OCI-M1 (cell line): ENCODE results near the gene ZDHHC11.
"Not testable (repeated sequence)": the region's sequence is repeated elsewhere in the genome, so short reads cannot be mapped to it uniquely, and the experiment has no call there.

Experiments used
- DNase-seq: peaks from one replicate; lab custom pipeline; 2025; lab: John Stamatoyannopoulos, UW

The ZDHHC11 gene

DNA sequence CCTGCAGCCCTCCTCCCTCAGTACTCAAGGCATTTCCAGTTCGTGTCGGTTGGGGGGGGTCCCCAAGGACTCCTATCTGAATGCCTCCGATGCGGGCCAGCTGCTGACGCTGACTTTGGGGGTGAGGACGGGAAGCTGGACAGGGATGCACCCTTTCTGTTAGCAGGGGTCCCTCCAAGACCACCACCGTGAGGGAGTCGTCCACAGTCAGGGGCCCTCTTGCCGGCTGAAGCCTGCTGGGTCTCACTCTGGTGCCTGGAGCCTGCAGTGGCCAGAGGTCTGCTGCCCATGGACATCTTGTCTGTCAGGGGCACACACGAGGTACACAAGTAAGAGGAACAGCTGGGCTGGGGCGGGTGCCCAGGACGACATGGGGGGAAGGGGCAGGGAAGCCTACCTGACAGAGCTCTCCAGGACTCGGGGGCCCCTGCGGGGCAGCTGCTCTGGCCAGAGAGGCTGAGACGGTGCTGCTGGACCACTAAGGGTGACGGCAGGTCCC, 9.1 kb upstream of the ZDHHC11 start:
- no peak for DNase-seq

DNA sequence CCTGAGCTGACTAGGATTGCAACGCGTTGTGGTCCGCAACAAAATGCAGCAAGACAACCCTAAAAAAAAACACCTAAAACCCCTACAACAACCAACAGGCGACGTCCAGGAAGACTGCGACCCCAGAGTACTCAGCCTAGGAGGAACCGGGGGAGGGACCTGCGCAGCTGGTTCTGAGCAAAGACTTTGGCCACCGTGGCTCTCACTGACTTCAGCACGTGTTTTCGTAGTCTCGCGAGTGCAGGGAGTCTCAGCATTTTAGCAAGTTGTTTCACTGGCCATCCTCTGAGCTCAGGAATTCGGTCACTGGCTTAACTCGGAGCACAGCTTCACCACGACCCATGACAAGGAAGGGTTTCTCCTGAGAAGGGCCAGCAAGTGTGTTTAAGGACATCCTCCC, 8.6 kb upstream of the ZDHHC11 start:
- DNase-seq: no peak

DNA sequence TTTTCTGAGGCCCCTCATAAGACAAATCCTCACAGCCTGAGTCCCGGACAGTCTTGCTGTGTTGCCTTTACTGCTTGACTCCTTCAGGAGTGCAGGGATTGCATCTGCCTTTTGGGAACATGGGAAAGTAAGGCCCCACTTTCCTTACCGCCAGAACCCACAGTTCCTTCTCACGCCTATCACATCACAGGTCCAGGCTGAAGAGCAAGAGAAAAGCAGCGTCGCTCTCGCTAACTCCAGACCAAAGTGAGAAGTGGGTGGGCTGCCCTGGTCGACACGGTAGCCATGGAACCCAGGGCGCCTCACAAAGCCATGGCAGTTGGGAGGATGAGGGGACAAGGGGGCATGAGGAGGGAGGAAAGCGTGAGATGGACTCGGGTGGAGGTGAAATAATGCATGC, 7.9 kb upstream of the ZDHHC11 start:
- DNase-seq: no peak

DNA sequence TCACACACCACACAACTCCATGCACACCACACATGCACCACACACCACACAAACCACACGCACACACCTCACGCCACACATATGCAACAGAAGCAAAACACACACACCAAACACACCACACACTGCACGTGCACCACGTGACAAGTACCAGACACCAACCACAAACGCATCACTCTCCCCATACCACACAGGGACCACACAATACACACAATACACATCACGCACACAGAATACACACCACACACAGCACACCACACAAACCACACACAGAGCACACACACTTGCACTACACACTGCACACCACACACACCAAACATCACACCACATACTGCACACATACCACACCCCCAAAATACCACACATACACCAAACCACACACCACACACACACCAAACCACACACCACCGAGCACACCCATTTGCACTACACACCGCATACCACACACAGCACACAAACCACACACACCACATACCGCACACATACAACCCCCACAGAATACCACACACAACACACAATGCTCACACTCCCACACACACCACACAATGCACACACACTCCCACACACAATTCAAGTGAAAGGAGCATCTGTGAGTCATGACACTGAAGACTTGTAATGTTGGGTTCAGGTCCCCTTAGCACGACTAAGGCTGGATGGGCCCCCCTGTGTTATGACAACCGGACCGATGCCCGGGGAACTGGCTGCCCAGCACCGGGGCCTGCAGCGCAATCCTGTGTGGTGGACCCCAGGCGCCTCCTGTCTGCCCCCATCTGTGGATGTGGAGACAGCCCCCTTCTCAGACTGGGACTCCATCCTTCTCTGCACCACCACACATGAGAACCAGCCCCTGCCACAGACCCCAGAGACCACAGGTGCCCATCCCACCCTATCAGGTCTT, 6.0 kb upstream of the ZDHHC11 start:
- DNase-seq: no peak

DNA sequence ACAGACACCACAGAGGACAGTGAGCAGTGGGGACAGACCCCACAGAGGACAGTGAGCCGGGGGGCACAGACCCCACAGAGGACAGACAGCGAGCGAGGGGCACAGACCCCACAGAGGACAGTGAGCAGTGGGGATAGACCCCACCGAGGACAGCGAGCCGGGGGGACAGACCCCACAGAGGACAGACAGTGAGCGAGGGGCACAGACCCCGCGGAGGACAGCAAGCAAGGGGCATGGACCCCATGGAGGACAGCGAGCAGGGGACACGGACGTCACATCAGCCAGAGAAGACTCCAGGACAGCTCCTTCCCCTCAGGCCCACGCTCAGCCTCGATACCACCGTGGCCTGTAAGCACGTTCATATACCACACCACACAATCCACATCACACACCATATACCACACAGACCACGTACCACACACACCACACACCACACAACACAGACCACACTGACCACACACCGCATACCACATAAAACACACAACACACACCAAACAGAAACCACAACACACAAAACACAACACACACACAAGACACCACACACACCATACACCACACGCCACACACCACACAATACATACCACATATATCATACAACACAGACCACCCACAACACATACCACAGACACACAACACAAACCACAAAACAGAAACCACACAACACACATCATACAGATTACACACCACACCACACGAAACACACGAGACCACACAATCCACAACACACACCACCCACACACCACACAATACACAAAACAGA, 5.2 kb upstream of the ZDHHC11 start:
- DNase-seq: no peak

DNA sequence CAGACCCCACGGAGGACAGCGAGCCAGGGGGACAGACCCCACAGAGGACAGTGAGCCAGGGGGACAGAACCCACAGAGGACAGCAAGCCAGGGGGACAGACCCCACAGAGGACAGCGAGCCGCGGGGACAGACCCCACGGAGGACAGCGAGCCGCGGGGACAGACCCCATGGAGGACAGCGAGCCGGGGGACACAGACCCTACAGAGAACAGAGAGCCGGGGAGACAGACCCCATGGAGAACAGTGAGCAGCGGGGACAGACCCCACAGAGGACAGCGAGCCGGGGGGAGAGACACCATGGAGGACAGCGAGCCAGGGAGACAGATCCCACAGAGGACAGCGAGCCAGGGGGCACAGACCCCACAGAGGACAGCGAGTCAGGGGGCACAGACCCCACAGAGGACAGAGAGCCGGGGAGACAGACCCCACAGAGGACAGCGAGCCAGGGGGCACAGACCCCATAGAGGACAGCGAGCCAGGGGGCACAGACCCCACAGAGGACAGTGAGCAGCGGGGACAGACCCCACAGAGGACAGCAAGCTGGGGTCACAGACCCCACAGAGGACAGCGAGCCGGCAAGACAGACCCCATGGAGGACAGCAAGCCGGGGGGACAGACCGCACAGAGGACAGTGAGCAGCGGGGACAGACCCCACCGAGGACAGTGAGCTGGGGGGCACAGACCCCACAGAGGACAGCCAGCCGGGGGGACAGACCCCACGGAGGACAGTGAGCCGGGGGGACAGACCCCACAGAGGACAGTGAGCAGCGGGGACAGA, 4.4 kb upstream of the ZDHHC11 start:
- no peak for DNase-seq

DNA sequence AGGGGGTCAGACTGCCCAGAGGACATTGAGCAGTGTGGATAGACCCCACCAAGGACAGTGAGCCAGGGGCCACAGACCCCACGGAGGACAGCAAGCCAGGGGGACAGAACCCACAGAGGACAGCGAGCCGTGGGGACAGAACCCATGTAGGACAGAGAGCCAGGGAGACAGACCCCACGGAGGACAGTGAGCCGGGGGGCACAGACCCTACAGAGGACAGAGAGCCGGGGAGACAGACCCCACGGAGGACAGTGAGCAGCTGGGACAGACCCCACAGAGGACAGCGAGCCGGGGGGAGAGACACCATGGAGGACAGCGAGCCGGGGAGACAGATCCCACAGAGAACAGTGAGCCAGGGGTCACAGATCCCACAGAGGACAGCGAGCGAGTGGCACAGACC, 3.4 kb upstream of the ZDHHC11 start:
- DNase-seq: no peak

DNA sequence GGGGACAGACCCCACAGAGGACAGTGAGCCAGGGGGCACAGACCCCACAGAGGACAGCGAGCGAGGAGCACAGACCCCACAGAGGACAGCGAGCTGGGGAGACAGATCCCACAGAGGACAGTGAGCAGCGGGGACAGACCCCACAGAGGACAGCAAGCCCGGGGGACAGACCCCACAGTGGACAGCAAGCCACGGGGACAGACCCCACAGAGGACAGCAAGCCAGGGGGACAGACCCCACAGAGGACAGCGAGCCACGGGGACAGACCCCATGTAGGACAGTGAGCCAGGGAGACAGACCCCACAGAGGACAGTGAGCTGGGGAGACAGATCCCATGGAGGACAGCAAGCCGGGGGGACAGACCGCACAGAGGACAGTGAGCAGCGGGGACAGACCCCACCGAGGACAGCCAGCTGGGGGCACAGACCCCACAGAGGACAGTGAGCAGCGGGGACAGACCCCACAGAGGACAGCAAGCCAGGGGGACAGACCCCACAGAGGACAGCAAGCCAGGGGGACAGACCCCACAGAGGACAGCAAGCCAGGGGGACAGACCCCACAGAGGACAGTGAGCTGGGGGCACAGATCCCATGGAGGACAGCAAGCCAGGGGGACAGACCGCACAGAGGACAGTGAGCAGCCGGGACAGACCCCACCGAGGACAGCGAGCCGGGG, 2.8 kb upstream of the ZDHHC11 start:
- DNase-seq: not testable (repeated sequence)

DNA sequence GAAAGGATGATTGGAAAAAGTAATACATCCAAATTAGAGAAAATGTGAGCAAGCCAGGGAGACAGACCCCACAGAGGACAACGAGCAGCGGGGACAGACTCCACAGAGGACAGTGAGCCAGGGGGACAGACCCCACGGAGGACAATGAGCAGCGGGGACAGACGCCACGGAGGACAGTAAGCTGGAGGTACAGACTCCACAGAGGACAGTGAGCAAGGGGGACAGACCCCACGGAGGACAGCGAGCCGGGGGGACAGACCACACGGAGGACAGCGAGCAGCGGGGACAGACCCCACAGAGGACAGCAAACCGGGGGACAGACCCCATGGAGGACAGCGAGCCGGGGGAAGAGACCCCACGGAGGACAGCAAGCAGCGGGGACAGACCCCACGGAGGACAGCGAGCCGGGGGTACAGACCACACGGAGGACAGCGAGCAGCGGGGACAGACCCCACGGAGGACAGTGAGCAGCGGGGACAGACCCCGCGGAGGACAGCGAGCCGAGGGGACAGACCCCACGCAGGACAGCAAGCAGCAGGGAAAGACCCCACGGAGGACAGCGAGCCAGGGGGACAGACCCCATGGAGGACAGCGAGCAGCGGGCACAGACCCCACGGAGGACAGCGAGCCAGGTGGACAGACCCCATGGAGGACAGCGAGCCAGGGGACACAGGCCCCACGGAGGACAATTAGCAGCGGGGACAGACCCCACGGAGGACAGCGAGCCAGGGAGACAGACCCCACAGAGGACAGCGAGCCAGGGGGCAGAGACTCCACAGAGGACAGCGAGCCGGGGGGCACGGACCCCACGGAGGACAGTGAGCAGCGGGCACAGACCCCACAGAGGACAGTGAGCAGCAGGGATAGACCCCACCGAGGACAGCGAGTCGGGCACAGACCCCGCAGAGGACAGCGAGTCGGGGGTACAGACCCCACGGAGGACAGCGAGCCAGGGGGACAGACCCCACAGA, 1.9 kb upstream of the ZDHHC11 start:
- no peak for DNase-seq

DNA sequence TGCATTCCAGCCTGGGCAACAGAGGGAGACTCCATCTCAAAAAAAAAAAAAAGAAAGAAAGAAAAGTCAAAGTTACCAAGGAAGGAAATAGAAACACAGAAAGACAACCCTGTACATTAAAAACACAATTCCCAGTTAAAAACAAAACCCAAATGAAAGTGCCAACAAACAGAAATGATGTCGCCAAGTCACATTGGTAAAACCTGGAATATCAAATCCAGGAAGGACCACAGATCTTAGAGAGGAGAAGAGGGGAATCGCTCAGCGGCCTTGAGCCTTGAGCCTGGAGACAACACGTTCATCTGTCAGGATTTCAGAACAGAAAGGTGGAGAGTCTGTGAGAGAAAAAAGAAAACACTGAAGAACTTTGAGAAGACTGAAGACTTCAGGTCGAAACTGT, 1.2 kb upstream of the ZDHHC11 start:
- no peak for DNase-seq

DNA sequence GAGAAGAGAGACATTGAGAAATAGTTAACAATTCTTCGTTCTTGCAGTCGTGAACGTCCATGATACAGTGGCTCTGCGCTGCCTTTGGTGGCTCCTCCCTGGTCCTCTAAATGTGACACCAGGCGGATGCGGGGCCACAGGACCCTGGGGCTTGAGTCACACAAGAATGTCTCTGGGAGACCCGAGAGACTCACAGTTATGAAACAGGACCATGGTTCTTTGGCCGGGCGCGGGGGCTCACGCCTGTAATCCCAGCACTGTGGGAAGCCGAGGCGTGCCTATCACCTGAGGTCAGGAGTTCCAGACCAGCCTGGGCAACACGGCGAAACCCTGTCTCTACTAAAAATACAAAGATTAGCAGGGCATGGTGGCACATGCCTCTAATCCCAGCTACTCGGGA, 767 bp upstream of the ZDHHC11 start:
- no peak for DNase-seq

DNA sequence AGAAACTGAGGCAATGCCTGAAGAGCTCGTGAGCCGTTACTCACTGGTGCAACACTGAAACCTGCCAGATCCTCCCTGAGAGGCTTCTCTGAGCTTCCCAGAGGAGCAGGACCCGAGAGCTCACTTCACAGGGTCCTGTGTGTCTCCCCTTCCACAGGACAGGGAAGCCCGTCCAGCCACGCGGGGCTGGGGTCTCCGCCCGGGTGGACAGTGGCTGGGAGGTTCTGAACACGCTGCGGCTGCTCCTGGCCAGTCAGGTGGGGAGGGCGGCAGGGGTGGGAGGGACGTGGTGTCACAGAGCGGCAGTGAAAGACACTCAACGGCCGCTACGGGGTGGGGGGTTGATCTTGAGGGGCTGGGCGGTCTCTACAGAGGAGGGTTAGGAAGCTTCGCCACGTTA, 290 bp upstream of the ZDHHC11 start:
- DNase-seq: no peak

DNA sequence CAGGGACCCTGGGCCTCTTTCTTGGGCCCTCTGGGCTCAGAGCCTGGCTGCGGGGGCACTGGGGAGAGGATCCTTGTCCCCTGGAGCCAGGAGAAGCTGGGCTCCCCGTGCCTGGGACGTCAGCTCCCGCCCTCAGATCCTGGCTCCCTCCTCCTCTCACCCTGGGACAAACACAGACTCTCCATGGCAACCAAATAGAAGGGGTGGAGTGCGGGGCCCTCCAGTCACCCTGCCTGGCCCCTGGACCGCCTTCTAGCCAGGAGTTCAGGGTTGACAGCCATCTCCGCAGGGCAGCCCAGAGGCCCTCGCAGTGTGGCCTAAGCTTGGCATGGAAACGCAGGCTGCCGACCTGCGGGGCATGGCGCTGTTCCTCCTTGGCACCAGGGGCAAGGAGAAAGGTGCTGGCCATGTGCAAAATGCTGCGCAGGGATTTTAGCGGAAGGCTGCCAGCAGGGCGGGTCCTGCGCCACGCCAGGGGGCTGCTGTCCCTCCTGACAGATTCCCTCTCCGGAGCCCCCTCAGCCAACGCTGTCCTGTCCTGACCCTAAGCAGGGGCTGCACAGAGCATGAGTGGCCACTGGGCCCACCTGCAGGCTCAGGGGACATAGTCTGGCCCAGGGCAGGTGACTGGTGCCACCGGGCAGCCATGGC, 1.0 kb downstream of the ZDHHC11 start:
- no peak for DNase-seq

DNA sequence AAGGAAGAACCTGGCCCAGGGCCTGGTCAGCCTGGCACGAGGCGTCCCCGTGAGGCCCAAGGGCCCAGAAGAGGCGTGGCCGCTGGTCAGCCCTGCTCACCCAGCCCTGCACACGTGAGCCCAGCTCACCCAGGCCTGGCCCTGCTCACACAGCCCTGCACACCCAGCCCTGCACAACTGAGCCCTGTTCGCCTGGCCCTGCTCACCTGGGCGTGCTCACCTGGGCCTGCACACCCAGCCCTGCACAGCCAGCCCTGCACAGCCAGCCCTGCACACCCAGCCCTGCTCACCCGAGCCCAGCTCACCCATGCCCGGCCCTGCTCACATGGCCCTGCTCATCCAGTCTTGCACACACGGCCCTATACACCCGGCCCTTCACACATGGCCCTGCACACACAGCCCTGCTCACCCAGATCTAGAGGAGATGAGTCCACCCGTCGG, 2.1 kb downstream of the ZDHHC11 start:
- DNase-seq: no peak

DNA sequence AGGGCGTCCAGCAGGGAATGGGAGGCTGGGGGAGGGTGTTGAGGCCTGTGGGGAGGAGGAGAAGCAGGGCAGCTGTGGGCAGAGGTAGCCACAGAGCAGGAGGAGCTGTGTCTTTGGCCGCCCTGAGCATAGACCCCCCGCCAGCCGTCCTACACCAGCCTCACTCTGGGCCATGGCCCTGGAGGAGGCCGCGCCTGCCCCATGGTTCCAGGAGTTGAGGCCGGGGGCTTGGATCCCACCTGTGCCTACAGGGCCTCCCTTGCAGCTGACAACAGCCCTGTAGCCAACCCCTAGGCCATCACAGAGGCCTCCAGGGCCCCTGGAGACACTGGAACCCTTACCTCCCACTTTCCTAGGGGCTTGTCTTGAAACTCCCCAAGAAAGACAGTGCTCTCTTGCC, 3.0 kb downstream of the ZDHHC11 start:
- not testable (repeated sequence) for DNase-seq

DNA sequence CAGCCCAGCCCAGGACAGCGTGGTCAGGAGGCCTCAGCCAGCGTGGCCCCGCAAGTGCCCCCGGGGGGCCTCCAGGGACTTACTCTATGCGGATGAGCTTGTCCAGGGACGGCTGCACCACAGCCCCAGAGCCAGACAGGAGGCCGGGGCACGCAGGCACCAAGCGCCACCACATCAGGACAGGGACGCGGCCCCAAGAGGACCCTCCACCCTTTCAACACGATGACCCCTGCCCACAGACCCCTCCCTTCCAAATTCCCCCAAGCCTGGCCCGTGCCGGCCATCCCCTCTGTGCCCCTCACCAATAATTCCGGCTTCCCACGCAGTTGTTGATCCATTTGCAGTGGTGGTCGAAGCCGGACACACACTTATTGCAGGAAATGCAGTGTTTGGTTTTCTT, 3.6 kb downstream of the ZDHHC11 start:
- not testable (repeated sequence) for DNase-seq

DNA sequence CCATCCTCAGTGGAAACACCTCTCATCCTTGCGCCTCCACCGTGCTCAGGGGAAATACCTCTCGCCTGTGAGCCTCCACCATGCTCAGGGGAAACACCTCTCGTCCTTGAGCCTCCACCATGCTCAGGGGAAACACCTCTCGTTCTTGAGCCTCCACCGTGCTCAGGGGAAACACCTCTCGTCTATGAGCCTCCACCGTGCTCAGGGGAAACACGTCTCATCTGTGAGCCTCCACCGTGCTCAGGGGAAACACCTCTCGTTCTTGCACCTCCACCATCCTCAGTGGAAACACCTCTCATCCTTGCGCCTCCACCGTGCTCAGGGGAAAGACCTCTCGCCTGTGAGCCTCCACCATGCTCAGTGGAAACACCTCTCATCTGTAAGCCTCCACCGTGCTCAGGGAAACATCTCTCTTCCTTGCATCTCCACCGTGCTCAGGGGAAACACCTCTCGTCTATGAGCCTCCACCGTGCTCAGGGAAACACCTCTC, 4.1 kb downstream of the ZDHHC11 start:
- DNase-seq: peak; percentile 6

DNA sequence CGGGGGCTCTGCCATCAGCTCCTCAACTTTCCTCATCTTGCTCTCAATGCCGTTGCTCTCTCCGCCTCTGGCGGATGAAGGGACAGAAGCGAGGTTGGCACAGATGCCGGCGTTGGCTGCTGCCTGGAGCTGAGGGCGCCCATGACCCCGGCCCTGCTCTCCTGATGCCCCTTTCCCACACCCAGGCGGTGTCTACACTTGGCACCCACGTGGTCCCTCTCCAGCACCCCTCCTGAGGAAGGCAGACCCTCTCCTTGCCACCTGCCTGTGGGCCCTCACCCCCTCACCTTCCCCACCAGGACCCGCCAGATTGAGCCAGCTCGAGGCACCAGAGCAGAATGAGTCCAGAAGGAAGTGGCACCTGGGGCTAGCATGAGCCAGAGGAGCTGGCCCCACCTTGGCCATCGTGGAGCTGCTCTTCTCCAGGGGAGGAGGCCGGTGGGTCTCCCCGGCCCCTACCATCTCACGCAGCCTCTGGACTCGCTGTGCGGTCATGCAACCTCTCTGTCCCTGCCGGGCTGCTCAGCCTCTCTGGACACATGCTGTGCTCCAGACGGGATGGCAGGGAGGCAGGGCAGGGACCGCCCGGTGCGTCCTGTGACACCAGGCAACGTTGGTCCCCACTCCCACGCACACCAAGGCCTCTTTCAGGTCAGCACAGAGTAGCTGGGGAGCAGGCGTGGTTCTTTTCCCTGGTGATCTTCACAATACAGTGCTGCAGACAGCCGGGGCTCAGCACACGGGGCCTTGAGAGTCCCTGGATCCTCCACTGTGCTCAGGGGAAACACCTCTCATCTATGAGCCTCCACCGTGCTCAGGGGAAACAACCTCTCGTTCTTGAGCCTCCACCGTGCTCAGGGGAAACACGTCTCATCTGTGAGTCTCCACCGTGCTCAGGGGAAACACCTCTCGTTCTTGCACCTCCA, 4.8 kb downstream of the ZDHHC11 start:
- not testable (repeated sequence) for DNase-seq
